Lower leg skin (tissue), 4 donors: ENCODE results near the gene ABHD16B. TPM values are rescaled to one million over a fixed set of nuclear protein-coding genes. Genes with fewer than 3 reads are reported as not detected.

Experiments used
- DNase-seq, 2 donors: peaks; one replicate each; pipeline ENCODE4 v3.0.0-alpha.2; 2019; ENCODE audit warnings: low spot score in 2 of 2
- H3K4me3 ChIP-seq: fragments of 200-600 bp; sonication (generic); 2 replicates; pipeline ENCODE4 v1.5.1; 2017; ENCODE audit warnings: mild to moderate bottlenecking, low read depth; ENCODE audit not compliant: poor library complexity, severe bottlenecking
- CTCF ChIP-seq, 3 donors: fragments of 450-650 bp; IDR thresholded peaks; one replicate each; pipeline ENCODE4 v1.5.1; 2016; ENCODE audit warnings: antibody characterized with exemption in 3 of 3, mild to moderate bottlenecking in 3 of 3, moderate library complexity in 2 of 3
- POLR2A ChIP-seq, 2 donors: fragments of 450-650 bp; IDR thresholded peaks; one replicate each; pipeline ENCODE4 v1.6.1; 2016 to 2017; ENCODE audit warnings: antibody characterized with exemption in 2 of 2, mild to moderate bottlenecking in 1 of 2, moderate library complexity in 1 of 2
- WGBS, 2 donors: methylation state at CpG; one replicate each; pipeline ENCODE4 v1.1.5; 2018; 5-methylcytosine and 5-hydroxymethylcytosine counted together
- intact Hi-C: fragments of 100-400 bp; cut with DNase I; formaldehyde crosslinking; loops from one replicate; pipeline ENCODE4 v1.15.0; 2023; ENCODE audit warnings: low total_unique reads
- total RNA-seq, 4 donors: library from RNA; depleted of rRNA; stranded (reverse); fragments of >200 nt; gene quantifications; one replicate each; pipeline ENCODE4 v1.1.0, GENCODE V29; 2016

Gene ABHD16B
- total RNA-seq, 4 donors from 2014 or later = not detected

GRCh38 chr20:63856098-63856511 is 5.2 kb upstream of the ABHD16B start:
- intact Hi-C loops = no loop called here
- WGBS, 2 donors = 53 to 62% methylated on average over 22 of the region's 22 CpGs
- DNase-seq = no peak
- H3K4me3 ChIP-seq = no peak overlapping the region
- TF ChIP-seq CTCF (IDR thresholded peaks at IDR 0.05) (no peak), POLR2A (IDR thresholded peaks at IDR 0.05) (no peak)

GRCh38 chr20:63857764-63858392 is 3.4 kb upstream of the ABHD16B start:
- no peak for DNase-seq

GRCh38 chr20:63858393-63859165 is 2.7 kb upstream of the ABHD16B start:
- no peak for DNase-seq
- intact Hi-C loops = no loop called here
- TF ChIP-seq CTCF (IDR thresholded peaks at IDR 0.05) (no peak), POLR2A (IDR thresholded peaks at IDR 0.05) (no peak)
- no peak overlapping the region for H3K4me3 ChIP-seq
- 17 to 19% methylated on average over 12 of the region's 12 CpGs for WGBS, 2 donors

More at GRCh38 chr20:63857764-63858392, 3.4 kb upstream of the ABHD16B start:
- intact Hi-C loops = no loop called here
- H3K4me3 ChIP-seq = no peak overlapping the region
- TF ChIP-seq POLR2A (IDR thresholded peaks at IDR 0.05) (no peak), CTCF (IDR thresholded peaks at IDR 0.05) (no peak)
- WGBS, 2 donors = 20 to 21% methylated on average over 14 of the region's 14 CpGs

- no peak for TF ChIP-seq CTCF (IDR thresholded peaks at IDR 0.05)
- WGBS, 2 donors = 48 to 63% methylated on average over 7 of the region's 7 CpGs
- DNase-seq = no peak
- no peak overlapping the region for H3K4me3 ChIP-seq
- intact Hi-C loops = no loop called here
Measured at GRCh38 chr20:63859166-63859699, 2.1 kb upstream of the ABHD16B start.

GRCh38 chr20:63860325-63861051 is 810 bp upstream of the ABHD16B start:
- no peak for DNase-seq
- intact Hi-C loops = no loop called here
- WGBS, 2 donors = 77 to 84% methylated on average over 17 of the region's 17 CpGs
- TF ChIP-seq CTCF (IDR thresholded peaks at IDR 0.05) = no peak
- TF ChIP-seq POLR2A (IDR thresholded peaks at IDR 0.05) = no peak
- no peak overlapping the region for H3K4me3 ChIP-seq
